HG02642 (cell line): Measurements from ENCODE around the gene BMP3.

Experiments
- ATAC-seq: cut with Tn5 transposase; IDR thresholded peaks from one replicate; pipeline ENCODE4 v1.9.1; 2021; ENCODE audit warnings: mild to moderate bottlenecking; ENCODE audit not compliant: unreplicated experiment, poor library complexity

The BMP3 gene

GRCh38 chr4:81039351-81039972, 9.0 kb downstream of the BMP3 start:
- ATAC-seq, result no peak

GRCh38 chr4:81040012-81040659, 9.6 kb downstream of the BMP3 start:
- no peak for ATAC-seq

DNA sequence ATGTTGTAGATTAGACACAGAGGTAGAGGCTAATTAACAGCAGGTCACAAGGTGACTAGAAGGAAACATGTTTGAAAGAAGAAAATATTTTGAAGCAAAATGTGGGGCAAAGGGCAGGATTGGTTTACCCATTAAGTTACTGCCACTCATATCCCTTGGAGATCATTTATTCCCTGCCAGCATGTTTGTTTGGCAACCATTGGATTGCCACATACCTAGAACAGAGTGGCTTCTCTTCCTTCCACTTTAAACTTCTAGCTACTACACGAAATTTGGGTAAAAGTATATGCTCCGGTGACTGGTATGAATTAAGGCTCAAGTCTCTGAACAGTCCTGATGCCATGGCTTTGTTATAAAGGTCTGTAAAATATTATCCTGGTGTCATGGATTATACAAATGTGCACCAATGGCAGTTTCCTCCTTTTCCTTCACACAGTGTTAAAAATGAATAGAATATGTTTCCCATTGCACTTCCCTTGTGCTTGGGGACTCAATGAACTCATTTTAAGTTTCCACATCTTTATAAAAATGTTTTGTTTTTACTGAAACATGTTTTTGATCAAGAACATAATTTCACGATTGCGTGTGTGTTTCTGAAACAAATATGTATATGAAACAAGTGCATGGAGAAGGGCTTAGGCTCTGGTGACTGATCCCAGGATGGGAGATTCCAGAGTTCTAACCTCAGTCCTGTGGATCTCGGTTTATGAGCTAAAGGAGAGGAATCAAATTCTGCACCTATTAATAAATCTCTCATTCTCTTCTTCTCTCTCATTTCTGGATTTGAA, 12.3 kb downstream of the BMP3 start:
- ATAC-seq, result no peak

- ATAC-seq, result no peak
Observed at GRCh38 chr4:81049330-81049729, 18.8 kb downstream of the BMP3 start.

DNA sequence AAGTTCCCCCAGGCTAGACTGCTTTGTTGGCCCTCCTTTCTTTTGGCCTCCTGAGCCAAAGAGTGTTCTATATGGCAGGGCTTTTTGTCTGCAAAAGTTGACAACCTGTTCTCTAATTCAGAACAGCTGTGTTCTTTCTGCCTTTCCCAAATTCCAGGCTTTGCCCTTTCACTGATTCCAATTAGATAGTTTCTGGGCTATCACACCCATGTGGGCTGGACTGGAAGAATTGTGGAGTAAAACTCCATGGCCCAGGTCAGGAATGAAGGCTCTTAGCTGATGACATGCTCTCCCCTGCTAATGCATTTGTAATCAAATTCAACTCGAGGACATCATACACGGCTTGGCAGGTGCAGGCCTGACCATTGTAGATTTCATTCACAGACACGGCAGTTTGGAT, 19.4 kb downstream of the BMP3 start:
- no peak for ATAC-seq

DNA sequence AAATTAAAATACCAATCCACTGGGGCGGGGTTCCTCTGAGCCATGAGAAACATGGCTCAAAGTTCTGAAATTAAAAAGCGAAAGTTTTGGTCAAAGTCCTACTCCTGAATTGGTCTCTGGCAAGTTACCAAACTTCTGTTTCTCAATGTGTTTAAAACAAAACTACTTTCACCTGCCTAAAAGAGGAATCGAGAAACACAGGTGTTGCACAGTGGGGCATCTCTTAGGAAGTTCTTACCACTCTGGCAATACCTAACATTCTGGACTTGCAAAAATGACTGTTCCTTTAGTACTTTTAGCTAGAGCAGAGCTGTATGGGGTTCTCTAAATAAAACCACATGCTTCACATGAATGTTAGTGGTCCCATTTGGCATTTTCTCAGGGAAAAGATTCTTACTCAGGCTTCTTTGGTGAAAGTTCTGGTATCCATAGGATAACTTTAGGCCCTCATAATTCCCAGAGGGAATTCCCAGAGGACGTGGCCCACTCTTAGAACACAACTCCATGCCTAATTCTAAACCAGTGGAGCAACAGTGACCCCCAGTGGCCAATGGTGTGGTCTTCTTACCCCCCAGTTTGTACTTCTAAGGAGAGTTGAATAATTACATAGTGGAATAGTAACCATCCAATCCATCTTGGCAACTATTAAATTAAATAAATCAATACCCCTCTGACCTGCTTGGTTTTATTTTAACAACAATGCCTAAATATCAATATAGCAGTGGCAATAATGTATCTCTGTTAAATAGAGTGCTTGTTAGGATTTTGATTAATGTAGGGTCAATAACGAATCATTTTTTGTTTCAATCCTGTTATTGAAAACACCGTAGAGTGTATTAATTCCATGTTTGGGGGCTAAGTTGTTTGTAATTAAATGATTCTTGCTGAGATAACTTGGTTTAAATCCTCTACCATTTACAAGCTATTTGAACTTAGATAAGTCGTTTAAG, 21.9 kb downstream of the BMP3 start:
- peak; percentile 99 for ATAC-seq

DNA sequence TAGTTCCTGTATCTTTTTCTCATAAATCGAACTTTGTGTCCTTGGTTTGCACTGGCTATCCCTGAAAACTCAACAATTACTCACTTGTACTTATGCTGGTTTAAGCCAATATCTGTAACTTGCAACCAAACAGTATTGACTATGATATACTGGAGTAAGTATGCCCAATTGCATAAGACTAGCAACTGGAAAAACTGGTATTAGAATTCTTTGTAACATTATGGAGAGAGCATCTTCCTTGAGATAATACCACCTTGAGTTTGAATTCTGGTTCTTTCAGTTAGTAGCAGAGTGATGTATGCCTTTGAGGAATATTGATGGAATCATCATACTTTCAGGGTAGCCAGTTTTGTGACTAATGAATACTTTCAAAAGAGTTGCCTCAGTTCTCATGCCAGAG, 28.1 kb downstream of the BMP3 start:
- no peak for ATAC-seq

GRCh38 chr4:81060587-81061343, 30.3 kb downstream of the BMP3 start:
- ATAC-seq, result no peak

DNA sequence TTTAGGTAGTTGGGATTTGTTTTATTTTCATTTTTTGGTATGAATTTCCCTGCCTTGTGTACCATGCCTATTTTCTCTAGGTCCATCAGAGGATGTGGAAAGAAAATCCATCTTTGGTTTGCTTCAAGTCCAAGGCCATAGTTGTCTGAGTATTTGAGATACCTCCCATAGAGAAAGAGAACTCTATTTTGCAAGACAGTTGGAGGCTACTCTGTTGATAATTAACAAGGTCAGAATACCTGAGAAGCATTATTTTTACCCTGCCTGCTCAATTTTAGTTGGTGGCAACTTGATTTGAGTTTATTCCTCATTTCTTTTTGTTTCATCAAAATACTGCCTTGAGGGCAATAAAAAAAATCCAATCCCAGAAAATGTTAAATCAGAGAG, 30.8 kb downstream of the BMP3 start:
- no peak for ATAC-seq

- ATAC-seq, result no peak
Observed at GRCh38 chr4:81062001-81062400, 31.5 kb downstream of the BMP3 start.

- no peak for ATAC-seq
Observed at GRCh38 chr4:81065446-81065845, 34.9 kb downstream of the BMP3 start.

DNA sequence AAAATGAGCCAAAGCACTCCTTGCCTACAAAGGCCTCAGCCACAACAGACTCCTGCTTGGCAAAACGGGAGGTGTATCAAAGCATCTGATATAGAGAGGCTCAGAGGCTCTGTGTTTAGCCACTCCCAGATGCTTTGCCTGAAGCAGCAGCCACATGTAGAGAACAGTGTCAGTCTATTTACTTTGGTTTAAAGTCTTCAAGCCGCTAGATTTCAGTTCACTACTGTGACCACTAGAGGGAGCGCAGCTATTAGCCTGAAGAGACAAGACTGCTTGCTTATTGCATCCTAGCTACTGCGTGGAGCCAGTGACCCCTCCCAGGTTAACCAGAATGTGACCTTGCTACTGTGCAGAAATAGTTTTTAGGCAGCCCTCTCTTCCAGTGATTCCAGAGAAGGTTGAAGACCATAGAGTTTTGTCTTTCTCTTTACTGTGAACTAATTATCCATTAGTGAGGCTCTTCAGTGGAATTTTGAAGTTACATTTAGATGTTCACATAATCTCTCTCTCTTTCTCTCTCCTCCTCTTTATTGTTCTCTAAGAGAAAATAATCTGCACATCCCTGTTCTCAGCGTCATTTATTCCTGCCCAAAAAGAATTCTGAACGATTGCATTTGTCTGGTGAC, 39.3 kb downstream of the BMP3 start:
- ATAC-seq, result peak; percentile 99

DNA sequence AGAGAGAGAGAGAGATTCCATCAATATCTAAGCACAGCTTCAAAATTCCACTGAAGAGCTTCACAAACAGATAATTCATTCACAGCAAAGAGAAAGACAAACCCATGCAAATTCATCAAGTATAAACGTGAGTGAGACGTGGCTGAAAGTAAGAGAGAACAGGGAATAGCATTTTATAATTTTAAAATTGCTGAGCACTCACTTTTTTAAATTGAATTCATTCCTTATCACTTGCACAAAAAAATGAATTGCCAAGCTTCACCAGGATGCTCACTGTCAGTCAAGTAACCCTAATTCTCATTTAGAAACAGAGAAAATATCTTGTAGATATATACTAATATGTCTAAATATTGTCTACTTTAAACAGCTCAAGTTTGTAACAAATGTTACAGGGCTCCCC, 40.5 kb downstream of the BMP3 start:
- no peak for ATAC-seq

GRCh38 chr4:81081156-81081555, 50.6 kb downstream of the BMP3 start:
- no peak for ATAC-seq

- no peak for ATAC-seq
Observed at GRCh38 chr4:81084029-81084428, 53.5 kb downstream of the BMP3 start.

DNA sequence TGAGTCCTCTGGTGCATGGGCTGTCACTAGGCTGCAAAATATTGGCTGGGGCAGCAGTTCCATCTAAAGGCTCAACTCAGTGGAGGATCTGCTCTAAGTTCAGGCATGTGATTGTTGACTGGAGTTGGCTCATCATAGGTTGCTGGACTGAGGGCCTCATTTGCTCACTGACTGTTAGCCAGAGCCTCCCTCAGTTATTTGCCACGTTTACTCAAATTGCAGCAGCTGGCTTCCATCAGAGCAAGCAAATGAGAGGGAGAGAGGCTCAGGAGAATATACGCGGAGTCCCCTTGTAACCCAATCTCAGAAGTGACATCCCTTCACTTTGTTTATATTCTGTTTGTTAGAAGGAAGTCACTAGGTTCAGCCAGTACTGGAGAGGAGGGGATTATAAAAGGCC, 54.1 kb downstream of the BMP3 start:
- ATAC-seq, result no peak

DNA sequence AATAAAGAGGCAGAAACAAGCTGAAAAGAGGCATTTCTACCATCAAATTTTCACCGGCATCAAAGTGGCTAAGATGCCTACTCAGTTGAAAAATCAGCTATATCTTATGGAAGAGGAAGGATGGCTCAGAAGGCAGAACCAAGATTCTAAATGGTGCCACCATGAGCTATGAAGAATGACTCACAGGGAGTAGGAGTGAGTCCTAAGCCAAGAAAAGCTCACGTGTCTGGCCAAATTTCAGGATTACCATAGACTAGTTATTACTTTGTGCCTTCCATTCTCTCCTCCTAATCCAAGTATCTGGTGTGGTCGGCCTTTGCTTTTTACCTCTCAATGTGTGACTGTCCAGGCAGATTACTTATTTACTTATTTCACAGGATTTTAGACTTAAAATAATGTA, 54.8 kb downstream of the BMP3 start:
- no peak for ATAC-seq

DNA sequence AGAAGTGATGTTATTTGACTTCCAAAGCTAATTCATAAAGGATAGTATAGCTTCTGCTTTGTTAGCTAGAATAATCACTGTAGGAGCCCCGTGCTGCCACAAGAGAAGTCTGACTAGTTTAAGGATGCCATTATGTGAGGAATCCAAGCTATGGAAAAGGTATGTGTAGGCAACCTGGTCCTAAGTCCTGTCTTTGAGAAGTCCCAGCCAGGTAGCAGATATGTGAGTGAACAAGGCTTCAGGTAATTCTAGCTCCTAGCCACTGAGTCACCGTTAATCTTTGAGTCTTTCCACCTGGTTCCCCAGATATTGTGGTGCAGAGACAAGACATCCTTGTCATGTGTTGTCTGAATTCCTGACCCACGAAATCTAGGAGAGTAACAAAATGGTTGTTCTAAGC, 55.5 kb downstream of the BMP3 start:
- ATAC-seq, result no peak

DNA sequence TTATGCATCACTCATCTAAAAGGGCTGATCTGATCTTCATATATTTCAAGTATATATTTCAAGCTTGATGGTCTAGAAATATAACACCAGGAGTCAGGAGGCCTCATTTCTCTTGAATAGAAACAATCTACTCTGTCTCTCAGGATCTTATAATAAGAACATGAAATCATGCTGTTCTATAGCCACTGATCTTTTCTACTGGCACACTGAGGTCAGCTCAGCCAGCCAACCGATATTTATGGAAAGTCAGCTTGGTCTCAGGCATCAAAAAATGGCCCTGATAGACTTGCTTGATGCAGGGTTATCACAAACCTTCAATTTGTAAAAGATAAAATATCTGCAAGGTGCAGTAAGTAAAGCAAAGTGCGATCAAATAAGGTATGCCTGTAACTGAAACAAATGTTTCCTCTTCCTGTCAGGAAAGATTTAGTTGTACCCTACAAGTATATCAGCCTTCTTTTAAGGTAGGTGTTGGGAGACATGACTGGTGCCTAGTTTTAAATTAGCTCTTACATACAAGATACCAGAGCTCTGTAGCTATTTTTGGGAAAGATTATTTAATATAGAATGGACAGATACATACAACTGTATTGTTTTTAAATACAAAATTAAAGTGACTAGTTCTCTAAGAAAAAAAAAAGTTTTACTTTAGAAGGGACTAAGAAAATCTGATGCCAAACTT, 63.4 kb downstream of the BMP3 start:
- no peak for ATAC-seq
